NB4 (cell line): Measurements from ENCODE around the gene CLNK.

Experiments
- DNase-seq: peaks from one replicate; pipeline ENCODE4 v3.0.0; 2010; ENCODE audit warnings: low read depth
- H3K4me3 ChIP-seq: one replicate; pipeline ENCODE4 v1.5.1; 2011; ENCODE audit warnings: mild to moderate bottlenecking, low read depth, low read length, moderate library complexity
- MYC ChIP-seq: IDR thresholded peaks from 2 replicates; pipeline ENCODE4 v1.6.1; 2011; ENCODE audit warnings: low read depth, low read length
- POLR2A ChIP-seq: IDR thresholded peaks from 2 replicates; pipeline ENCODE4 v1.6.1; 2011; ENCODE audit warnings: mild to moderate bottlenecking; ENCODE audit not compliant: insufficient read length; ENCODE audit errors: extremely low read depth
- TF ChIP-seq, protein P1 (sequence below): IDR thresholded peaks from 2 replicates; pipeline ENCODE4 v1.6.1; 2011; ENCODE audit warnings: low read depth, low read length
- TF ChIP-seq, protein P2 (sequence below): IDR thresholded peaks from one replicate; pipeline ENCODE4 v1.5.1; 2012; ENCODE audit warnings: low read depth, low read length

The CLNK gene

DNA sequence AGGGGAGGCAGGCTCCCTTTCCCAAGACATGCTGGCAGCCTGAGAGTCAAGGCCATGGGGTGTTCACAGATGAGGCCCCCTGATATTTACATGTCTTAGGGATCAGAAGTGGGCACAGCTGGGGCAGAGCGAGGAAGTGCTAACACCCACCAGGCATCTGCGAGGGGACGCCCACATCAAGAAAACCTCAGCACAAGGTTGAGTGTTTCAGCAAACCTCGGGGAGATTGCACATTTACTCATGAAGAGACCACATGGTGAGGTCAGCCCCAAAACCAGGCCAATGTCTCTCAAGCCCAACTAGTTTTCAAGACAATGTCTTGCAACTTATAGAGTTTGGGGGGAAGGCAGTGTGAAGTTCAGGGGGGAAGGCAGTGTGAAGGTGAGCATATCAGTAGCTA is 55.2 kb downstream of the CLNK start:
- no peak for DNase-seq
- TF ChIP-seq, protein P1, sequence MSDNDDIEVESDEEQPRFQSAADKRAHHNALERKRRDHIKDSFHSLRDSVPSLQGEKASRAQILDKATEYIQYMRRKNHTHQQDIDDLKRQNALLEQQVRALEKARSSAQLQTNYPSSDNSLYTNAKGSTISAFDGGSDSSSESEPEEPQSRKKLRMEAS, result no peak
- no peak for TF ChIP-seq POLR2A
- H3K4me3 ChIP-seq, result no peak overlapping the region

DNA sequence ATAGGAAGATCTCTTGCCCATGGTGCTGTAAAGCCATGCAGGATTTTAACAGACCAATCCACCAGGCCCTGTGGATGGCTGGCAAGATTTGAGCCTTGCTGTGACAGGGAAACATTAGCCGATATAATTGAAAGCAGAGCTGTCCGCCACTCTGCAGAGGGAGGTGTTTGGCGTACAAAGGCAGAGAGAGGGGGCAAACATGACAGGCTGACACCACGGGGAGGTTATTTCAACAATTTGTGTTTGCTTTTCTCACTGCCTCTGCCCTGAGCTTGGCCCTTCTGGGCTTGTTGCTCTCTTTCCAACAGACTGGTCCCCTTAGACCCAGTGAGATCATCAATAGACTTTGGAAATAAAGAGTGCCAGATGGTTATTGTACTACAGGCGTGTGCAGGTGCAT is 59.4 kb downstream of the CLNK start:
- DNase-seq, result no peak
- TF ChIP-seq MYC (no peak), POLR2A (no peak)
- TF ChIP-seq, protein P2, sequence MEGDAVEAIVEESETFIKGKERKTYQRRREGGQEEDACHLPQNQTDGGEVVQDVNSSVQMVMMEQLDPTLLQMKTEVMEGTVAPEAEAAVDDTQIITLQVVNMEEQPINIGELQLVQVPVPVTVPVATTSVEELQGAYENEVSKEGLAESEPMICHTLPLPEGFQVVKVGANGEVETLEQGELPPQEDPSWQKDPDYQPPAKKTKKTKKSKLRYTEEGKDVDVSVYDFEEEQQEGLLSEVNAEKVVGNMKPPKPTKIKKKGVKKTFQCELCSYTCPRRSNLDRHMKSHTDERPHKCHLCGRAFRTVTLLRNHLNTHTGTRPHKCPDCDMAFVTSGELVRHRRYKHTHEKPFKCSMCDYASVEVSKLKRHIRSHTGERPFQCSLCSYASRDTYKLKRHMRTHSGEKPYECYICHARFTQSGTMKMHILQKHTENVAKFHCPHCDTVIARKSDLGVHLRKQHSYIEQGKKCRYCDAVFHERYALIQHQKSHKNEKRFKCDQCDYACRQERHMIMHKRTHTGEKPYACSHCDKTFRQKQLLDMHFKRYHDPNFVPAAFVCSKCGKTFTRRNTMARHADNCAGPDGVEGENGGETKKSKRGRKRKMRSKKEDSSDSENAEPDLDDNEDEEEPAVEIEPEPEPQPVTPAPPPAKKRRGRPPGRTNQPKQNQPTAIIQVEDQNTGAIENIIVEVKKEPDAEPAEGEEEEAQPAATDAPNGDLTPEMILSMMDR, result no peak
- TF ChIP-seq, protein P1, result no peak
- no peak overlapping the region for H3K4me3 ChIP-seq

DNA sequence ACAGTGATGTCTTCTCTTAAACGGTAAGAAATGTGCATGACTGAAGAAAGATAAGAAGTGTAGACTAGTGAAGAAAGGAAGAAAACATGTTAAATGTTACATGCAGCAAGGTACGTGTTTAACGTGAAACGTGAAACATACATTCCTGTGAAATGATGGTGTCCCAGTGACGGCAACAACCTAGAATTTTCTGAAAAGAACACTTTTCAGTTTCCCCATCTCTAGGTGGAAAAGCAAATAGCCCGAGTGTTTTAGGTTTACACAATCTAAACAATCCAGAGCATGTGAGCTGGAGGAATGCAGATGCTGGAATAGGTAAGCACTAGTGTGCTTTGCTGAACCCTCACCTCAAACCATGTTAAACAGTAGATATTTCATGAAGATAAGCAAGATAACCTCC is 60.7 kb downstream of the CLNK start:
- TF ChIP-seq POLR2A, result no peak
- no peak for DNase-seq
- no peak overlapping the region for H3K4me3 ChIP-seq

DNA sequence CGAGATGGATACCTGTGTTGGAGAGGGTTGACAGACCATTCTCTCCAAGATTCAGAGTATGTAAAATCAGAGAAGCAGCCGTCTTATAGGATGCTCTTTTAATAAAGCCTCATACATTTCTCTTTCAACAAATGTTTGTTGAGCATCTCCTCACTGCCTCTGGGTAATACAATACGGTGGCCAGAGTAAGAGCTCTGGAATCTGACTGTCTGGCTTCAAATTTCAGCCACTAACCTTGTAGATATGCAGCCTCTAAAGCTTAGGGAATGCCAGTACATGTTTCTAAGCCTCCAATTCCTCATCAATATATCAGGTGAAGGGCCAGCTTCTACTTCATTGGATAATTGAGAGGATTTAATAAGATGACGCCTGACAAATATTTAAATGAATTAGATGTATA is 61.3 kb downstream of the CLNK start:
- TF ChIP-seq MYC, result no peak
- TF ChIP-seq POLR2A, result no peak
- TF ChIP-seq, protein P2, result no peak
- TF ChIP-seq, protein P1, result no peak
- no peak for DNase-seq
- H3K4me3 ChIP-seq, result no peak overlapping the region

DNA sequence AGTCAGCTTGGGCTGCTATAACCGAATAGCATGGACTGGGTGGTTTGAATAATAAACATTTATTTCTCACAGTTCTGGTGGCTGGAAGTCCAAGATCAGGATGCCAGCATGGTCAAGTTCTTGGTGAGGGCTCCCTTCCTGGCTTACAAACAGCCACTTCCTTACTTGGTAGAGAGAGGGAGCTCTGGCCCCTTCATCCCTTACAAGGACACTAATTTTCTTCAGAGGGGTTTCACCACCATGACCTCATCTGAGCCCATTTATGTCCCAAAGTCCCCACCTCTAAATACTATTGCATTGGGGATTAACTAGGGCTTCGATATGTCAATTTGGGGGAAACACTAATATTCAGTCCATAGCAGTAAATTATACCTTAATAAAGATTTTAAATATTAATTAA is 61.8 kb downstream of the CLNK start:
- H3K4me3 ChIP-seq, result no peak overlapping the region
- TF ChIP-seq, protein P2, result peak; percentile 38
- TF ChIP-seq, protein P1, result no peak
- TF ChIP-seq POLR2A (no peak), MYC (no peak)
- DNase-seq, result peak; percentile 18

DNA sequence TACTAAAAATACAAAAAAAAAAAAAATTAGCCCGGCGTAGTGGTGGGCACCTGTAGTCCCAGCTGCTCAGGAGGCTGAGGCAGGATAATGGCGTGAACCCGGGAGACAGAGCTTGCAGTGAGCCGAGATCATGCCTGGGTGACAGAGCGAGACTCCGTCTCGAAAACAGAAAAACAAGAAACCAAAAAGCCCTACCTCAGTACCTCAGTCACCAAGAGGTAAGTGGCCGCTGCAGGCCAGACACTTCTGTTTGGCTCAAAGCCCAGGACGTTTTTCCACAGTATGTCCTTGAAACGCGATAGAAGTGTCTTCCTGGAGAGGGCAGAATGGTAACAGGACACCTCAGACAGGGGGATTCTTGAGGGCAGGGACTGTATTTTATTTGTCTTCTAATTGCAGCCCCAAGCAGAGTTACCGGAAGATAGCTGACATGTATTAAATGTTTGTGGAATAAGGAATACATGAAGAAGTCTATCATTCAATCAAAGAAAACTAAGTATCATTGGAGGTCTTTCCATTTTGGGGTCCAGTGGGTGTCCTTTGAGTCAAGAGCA is 63.6 kb downstream of the CLNK start:
- TF ChIP-seq, protein P1, result no peak
- no peak for TF ChIP-seq POLR2A
- no peak for TF ChIP-seq MYC
- DNase-seq, result no peak

DNA sequence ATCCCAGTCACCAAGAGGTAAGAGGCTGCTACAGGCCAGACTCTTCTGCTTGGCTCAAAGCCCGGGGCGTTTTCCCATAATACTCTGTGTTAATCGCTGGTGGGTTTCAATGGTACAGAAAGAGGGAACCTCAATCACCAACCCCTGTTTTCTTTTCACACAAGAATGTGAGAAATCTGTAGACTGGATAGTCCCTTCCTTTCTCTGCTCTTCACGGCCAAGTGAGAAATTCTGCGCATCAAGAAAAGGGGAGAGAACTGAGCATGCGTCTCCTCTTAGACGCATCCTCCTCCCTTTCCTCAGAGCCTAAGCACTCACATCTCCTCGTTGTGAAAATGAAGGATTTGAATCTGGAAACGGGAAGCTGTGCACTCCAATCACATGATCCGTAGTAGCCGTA is 64.7 kb downstream of the CLNK start:
- DNase-seq, result no peak
- no peak overlapping the region for H3K4me3 ChIP-seq
- TF ChIP-seq, protein P2, result no peak
- no peak for TF ChIP-seq MYC
- TF ChIP-seq, protein P1, result no peak
- no peak for TF ChIP-seq POLR2A

More for the DNA sequence above, 63.6 kb downstream of the CLNK start:
- no peak overlapping the region for H3K4me3 ChIP-seq
